HepG2 (cell line): Measurements from ENCODE around the gene TBCB. TPM values are rescaled to one million over a fixed set of nuclear protein-coding genes. Genes with fewer than 3 reads are reported as not detected.

Experiments used
- ADNP ChIP-seq: sonication (generic); formaldehyde crosslinking; IDR thresholded peaks from 2 replicates; pipeline ENCODE4 v1.4.0; 2020; ENCODE audit warnings: missing genetic modification reagents
- ATM ChIP-seq: fragments of 450-650 bp; IDR thresholded peaks from 2 replicates; pipeline ENCODE4 v1.7.1; 2017; ENCODE audit warnings: mild to moderate bottlenecking, borderline replicate concordance
- ETV5 ChIP-seq: IDR thresholded peaks from 2 replicates; pipeline ENCODE4 v1.6.1; 2018; ENCODE audit warnings: missing biosample characterization, missing genetic modification reagents, inconsistent platforms, borderline replicate concordance
- HIC2 ChIP-seq: sonication (generic); formaldehyde crosslinking; IDR thresholded peaks from 2 replicates; pipeline ENCODE4 v1.9.0; 2022; ENCODE audit warnings: low read depth, missing genetic modification reagents
- KDM2A ChIP-seq: sonication (generic); formaldehyde crosslinking; IDR thresholded peaks from 2 replicates; pipeline ENCODE4 v1.4.0; 2020; ENCODE audit warnings: low read depth, missing genetic modification reagents, borderline replicate concordance
- KMT2A ChIP-seq: sonication (generic); formaldehyde crosslinking; IDR thresholded peaks from 2 replicates; pipeline ENCODE4 v1.4.0; 2020; ENCODE audit warnings: missing genetic modification reagents
- LCORL ChIP-seq, 2 experiments: fragments of 450-650 bp in 1 of 2; sonication (generic) in 1 of 2; formaldehyde crosslinking in 1 of 2; IDR thresholded peaks; 2 replicates each; pipeline versions ENCODE4 v1.5.0 to v1.6.1; 2017 to 2020; ENCODE audit warnings: antibody characterized with exemption in 1 of 2, missing genetic modification reagents in 1 of 2
- NCOA2 ChIP-seq: sonication (generic); formaldehyde crosslinking; IDR thresholded peaks from 2 replicates; pipeline ENCODE4 v1.8.0; 2022; ENCODE audit warnings: inconsistent platforms
- NFYB ChIP-seq: sonication (generic); formaldehyde crosslinking; IDR thresholded peaks from 2 replicates; pipeline ENCODE4 v1.4.0; 2020; ENCODE audit warnings: missing genetic modification reagents
- PITX1 ChIP-seq: sonication (generic); formaldehyde crosslinking; IDR thresholded peaks from 2 replicates; pipeline ENCODE4 v1.5.1; 2020; ENCODE audit warnings: mild to moderate bottlenecking, missing genetic modification reagents
- PRMT3 ChIP-seq: sonication (generic); formaldehyde crosslinking; IDR thresholded peaks from 2 replicates; pipeline ENCODE4 v1.8.1; 2022; ENCODE audit warnings: low read depth, mild to moderate bottlenecking, moderate library complexity, missing genetic modification reagents, borderline replicate concordance
- SAP130 ChIP-seq: IDR thresholded peaks from 2 replicates; pipeline ENCODE4 v1.6.1; 2016; ENCODE audit warnings: low read depth
- SMYD3 ChIP-seq: sonication (generic); formaldehyde crosslinking; IDR thresholded peaks from 2 replicates; pipeline ENCODE4 v1.8.1; 2023; ENCODE audit warnings: mild to moderate bottlenecking, missing genetic modification reagents
- STAT6 ChIP-seq: sonication (generic); formaldehyde crosslinking; IDR thresholded peaks from 2 replicates; pipeline ENCODE4 v1.4.0; 2020; ENCODE audit warnings: missing genetic modification reagents, mild to moderate bottlenecking, borderline replicate concordance
- TARDBP ChIP-seq: sonication (generic); formaldehyde crosslinking; IDR thresholded peaks from 2 replicates; pipeline ENCODE4 v1.8.0; 2022; ENCODE audit warnings: mild to moderate bottlenecking, missing genetic modification reagents
- ZFP41 ChIP-seq: sonication (generic); formaldehyde crosslinking; IDR thresholded peaks from 2 replicates; pipeline ENCODE4 v1.4.0; 2020; ENCODE audit warnings: mild to moderate bottlenecking, missing genetic modification reagents, borderline replicate concordance
- ZNF383 ChIP-seq: sonication (generic); formaldehyde crosslinking; IDR thresholded peaks from 2 replicates; pipeline ENCODE4 v1.4.0; 2020; ENCODE audit warnings: missing genetic modification reagents, mild to moderate bottlenecking, borderline replicate concordance
- ZNF557 ChIP-seq: sonication (generic); formaldehyde crosslinking; IDR thresholded peaks from 2 replicates; pipeline ENCODE4 v1.4.0; 2020; ENCODE audit warnings: missing genetic modification reagents
- ZNF691 ChIP-seq: sonication (generic); formaldehyde crosslinking; IDR thresholded peaks from 2 replicates; pipeline ENCODE4 v1.4.0; 2020; ENCODE audit warnings: missing genetic modification reagents, low read depth, mild to moderate bottlenecking, borderline replicate concordance
- ZNF788 ChIP-seq: sonication (generic); formaldehyde crosslinking; IDR thresholded peaks from 2 replicates; pipeline ENCODE4 v1.5.0; 2020; ENCODE audit warnings: mild to moderate bottlenecking, missing genetic modification reagents, borderline replicate concordance
- ZNF83 ChIP-seq: sonication (generic); formaldehyde crosslinking; IDR thresholded peaks from 2 replicates; pipeline ENCODE4 v1.4.0; 2020; ENCODE audit warnings: missing genetic modification reagents, mild to moderate bottlenecking, borderline replicate concordance
- polyA plus RNA-seq, 8 experiments: library from polyadenylated mRNA; depleted of rRNA in 3 of 8; stranded (reverse) in 7 of 8; unstranded in 1 of 8; fragments of >200 nt; fragmentation: Illumina TruSeq in 4 of 8; extraction: Trizol in 4 of 8; gene quantifications; 2 replicates each; pipeline versions ENCODE4 v1.2.1 to v1.2.3, GENCODE V29; 2011 to 2016; ENCODE audit warnings: low read depth in 4 of 8, missing spikeins in 1 of 8, mixed read lengths in 1 of 8; ENCODE audit not compliant: insufficient read depth in 1 of 8
- total RNA-seq, 5 experiments: library from RNA; depleted of rRNA; stranded (reverse); fragments of >200 nt; fragmentation: Illumina TruSeq; extraction: Trizol; gene quantifications; 2 replicates each; pipeline ENCODE4 v1.2.3, GENCODE V29; 2016; ENCODE audit warnings: low read depth in 1 of 5
- TF ChIP-seq, protein P1 (sequence below): sonication (generic); formaldehyde crosslinking; IDR thresholded peaks from 2 replicates; pipeline ENCODE4 v1.4.0; 2020; ENCODE audit warnings: missing genetic modification reagents

TBCB gene
- total and polyA plus RNA-seq, 2 of the 13 experiments (the other 11 are each of a cell fraction or from before 2014, with no cell fraction given), result 271 to 276 TPM

DNA sequence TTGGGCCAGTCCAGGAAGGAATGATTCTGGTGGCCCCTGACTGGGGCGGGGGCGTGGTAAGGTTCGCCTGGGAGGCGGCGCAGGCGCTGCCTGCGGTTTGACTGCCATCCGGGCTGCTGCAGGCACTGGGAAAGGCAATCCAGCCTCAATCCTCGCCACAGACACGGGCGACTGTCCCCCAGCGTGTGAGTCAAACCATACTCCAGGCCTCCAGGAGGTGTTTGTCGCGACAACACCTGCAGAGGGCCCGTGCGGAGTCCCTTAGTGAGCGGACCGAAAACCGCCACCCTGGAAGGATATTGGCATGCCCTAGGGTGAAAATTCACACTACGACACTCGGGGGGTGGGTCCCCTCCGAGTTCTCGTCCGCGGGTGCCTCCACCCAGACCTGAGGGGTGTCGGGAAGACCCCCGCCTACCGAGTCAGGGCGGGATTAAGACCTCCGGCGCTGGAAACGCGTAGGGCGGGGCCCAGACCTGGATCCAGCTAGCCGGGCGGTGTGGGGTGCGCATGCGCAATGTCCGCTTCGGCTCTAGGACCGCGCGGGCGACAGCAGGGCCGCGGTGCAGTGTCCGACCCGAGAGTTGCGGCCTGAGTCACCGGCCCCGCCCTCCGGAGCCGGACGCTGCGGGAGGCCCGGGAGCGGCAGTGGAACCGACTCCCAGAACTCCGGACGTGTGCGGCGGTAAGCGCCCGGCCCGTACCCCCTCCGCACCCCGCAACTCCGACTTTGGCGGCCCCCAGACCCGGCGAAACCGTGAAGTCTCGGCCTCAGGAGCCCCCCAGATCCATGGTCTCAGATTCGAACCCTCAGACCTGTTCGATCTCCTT is 24.4 kb downstream of the TBCB start, which contains the start of gene CAPNS1 (continued):
- TF ChIP-seq TARDBP (peak; percentile 95), ADNP (CRISPR knock-in tag) (no peak; the same call in 1 of the 2 replicates), KDM2A (peak; percentile 97), ATM (no peak), ZFP41 (CRISPR knock-in tag) (no peak; the same call in 1 of the 2 replicates), SMYD3 (CRISPR knock-in tag) (0 out of 2 replicates have a peak, but pooled peaks have one; percentile 21), KMT2A (CRISPR knock-in tag) (no peak), STAT6 (CRISPR knock-in tag) (peak; percentile 21; the same call in 1 of the 2 replicates), ZNF691 (CRISPR knock-in tag) (peak; percentile 82), LCORL (IDR thresholded peaks at IDR 0.05) (no peak), LCORL (CRISPR knock-in tag; IDR thresholded peaks at IDR 0.05) (peak; percentile 60), ZNF383 (CRISPR knock-in tag) (no peak), HIC2 (CRISPR knock-in tag) (peak; percentile 53; the same call in 1 of the 2 replicates), NFYB (0 out of 2 replicates have a peak, but pooled peaks have one; percentile 34), SAP130 (CRISPR knock-in tag) (peak; percentile 89), ZNF788 (CRISPR knock-in tag) (peak; percentile 78; the same call in 1 of the 2 replicates), PRMT3 (CRISPR knock-in tag) (peak; percentile 19; the same call in 1 of the 2 replicates), NCOA2 (CRISPR knock-in tag) (peak; percentile 37; the same call in 1 of the 2 replicates), ZNF557 (no peak), ETV5 (CRISPR knock-in tag) (peak; percentile 75; the same call in 1 of the 2 replicates), ZNF83 (CRISPR knock-in tag) (no peak), PITX1 (CRISPR knock-in tag) (peak; percentile 99)
- TF ChIP-seq, protein P1, sequence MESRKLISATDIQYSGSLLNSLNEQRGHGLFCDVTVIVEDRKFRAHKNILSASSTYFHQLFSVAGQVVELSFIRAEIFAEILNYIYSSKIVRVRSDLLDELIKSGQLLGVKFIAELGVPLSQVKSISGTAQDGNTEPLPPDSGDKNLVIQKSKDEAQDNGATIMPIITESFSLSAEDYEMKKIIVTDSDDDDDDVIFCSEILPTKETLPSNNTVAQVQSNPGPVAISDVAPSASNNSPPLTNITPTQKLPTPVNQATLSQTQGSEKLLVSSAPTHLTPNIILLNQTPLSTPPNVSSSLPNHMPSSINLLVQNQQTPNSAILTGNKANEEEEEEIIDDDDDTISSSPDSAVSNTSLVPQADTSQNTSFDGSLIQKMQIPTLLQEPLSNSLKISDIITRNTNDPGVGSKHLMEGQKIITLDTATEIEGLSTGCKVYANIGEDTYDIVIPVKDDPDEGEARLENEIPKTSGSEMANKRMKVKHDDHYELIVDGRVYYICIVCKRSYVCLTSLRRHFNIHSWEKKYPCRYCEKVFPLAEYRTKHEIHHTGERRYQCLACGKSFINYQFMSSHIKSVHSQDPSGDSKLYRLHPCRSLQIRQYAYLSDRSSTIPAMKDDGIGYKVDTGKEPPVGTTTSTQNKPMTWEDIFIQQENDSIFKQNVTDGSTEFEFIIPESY (CRISPR knock-in tag), result no peak
